Vagina (tissue), 2 donors: ENCODE measurements around the gene OR2H1. TPM values are rescaled to one million over a fixed set of nuclear protein-coding genes. Genes with fewer than 3 reads are reported as not detected.
"Not testable (repeated sequence)": the region's sequence is repeated elsewhere in the genome, so short reads cannot be mapped to it uniquely, and the experiment has no call there.

Experiments used
- DNase-seq, 2 donors: peaks; one replicate each; pipeline ENCODE4 v3.0.0-alpha.2; 2017; ENCODE audit errors: extremely low spot score in 2 of 2
- H3K27ac ChIP-seq: fragments of 200-600 bp; sonication (generic); one replicate; pipeline ENCODE4 v1.5.1; 2019
- H3K27me3 ChIP-seq: fragments of 200-600 bp; sonication (generic); one replicate; pipeline ENCODE4 v1.5.1; 2019
- H3K36me3 ChIP-seq, 2 donors: fragments of 200-600 bp; sonication (generic); one replicate each; pipeline ENCODE4 v1.5.1; 2017 to 2019
- H3K4me1 ChIP-seq: fragments of 200-600 bp; sonication (generic); one replicate; pipeline ENCODE4 v1.5.1; 2019
- H3K4me3 ChIP-seq, 2 donors: fragments of 200-600 bp; sonication (generic); 1 replicate in 1 of 2; 2 replicates in 1 of 2; pipeline ENCODE4 v1.5.1; 2016 to 2019
- H3K9me3 ChIP-seq: fragments of 200-600 bp; sonication (generic); one replicate; pipeline ENCODE4 v1.5.1; 2019
- POLR2A ChIP-seq, 2 donors: fragments of 450-650 bp; IDR thresholded peaks; one replicate each; pipeline ENCODE4 v1.6.1; 2017; ENCODE audit warnings: antibody characterized with exemption in 2 of 2, mild to moderate bottlenecking in 2 of 2, moderate library complexity in 2 of 2
- POLR2AphosphoS5 ChIP-seq, 2 donors: sonication (generic); formaldehyde crosslinking; IDR thresholded peaks; one replicate each; pipeline ENCODE4 v1.9.0; 2017; ENCODE audit warnings: antibody characterized with exemption in 2 of 2, mild to moderate bottlenecking in 2 of 2, low read depth in 1 of 2; ENCODE audit not compliant: insufficient read depth in 1 of 2
- intact Hi-C: fragments of 100-400 bp; cut with DNase I; formaldehyde crosslinking; loops from one replicate; pipeline ENCODE4 v1.15.1; 2023
- total RNA-seq: library from RNA; depleted of rRNA; stranded (reverse); fragments of >200 nt; gene quantifications from one replicate; pipeline ENCODE4 v1.2.3, GENCODE V29; 2016
- TF ChIP-seq, protein P1 (sequence below), 3 experiments: fragments of 450-650 bp in 2 of 3; fragments of 200-600 bp in 1 of 3; sonication (generic) in 1 of 3; IDR thresholded peaks; one replicate each; pipeline ENCODE4 v1.5.1; 2017 to 2019; ENCODE audit warnings: antibody characterized with exemption in 3 of 3, mild to moderate bottlenecking in 2 of 3, moderate library complexity in 2 of 3

OR2H1 gene
- total RNA-seq, 1 donor from 2014 or later = not detected

DNA sequence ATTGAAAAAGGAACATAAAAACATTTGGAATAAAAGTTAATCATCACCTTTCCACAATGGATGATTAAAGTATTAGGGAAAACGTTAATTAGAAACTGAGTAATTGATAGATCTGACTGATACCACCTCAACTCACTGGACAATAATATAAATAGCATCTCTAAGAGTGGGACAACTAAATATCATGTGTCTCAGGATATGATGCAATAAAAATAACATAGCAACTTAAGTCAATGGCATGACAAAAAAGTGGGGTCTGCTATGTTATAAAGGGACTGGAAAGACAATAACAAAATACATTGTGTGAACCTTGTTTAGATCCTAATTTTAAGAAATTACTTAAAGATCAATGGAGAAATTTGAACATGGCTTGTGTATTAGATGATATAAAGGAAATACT lies 31.9 kb upstream of the OR2H1 start:
- no peaks in the 10 kb centered on the region for H3K4me1 ChIP-seq
- TF ChIP-seq POLR2AphosphoS5 (IDR thresholded peaks at IDR 0.05; ENCODE audit: insufficient read depth in 1 of 2, low read depth in 1 of 2) (no peak), POLR2A (IDR thresholded peaks at IDR 0.05) (no peak)
- TF ChIP-seq, protein P1, sequence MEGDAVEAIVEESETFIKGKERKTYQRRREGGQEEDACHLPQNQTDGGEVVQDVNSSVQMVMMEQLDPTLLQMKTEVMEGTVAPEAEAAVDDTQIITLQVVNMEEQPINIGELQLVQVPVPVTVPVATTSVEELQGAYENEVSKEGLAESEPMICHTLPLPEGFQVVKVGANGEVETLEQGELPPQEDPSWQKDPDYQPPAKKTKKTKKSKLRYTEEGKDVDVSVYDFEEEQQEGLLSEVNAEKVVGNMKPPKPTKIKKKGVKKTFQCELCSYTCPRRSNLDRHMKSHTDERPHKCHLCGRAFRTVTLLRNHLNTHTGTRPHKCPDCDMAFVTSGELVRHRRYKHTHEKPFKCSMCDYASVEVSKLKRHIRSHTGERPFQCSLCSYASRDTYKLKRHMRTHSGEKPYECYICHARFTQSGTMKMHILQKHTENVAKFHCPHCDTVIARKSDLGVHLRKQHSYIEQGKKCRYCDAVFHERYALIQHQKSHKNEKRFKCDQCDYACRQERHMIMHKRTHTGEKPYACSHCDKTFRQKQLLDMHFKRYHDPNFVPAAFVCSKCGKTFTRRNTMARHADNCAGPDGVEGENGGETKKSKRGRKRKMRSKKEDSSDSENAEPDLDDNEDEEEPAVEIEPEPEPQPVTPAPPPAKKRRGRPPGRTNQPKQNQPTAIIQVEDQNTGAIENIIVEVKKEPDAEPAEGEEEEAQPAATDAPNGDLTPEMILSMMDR (IDR thresholded peaks at IDR 0.05) = no peak
- no peak for DNase-seq

DNA sequence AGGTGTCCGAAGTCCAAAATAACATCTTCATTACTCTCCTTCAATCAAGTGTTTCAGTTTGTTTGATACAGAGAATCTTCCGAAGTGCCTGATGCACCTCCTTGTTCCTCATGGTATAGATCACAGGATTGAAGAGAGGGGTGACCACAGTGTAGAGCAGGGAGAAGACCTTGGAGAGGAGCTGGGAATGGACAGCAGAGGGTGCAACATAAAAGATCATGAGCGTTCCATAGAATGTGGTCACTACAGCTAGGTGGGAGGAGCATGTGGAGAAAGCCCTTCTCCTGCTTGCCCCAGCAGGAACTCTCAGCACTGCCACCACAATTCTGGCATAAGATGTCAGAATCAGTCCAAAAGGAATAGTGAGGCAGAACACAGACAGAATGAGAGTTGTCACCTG lies 30.3 kb upstream of the OR2H1 start:
- TF ChIP-seq, protein P1 (IDR thresholded peaks at IDR 0.05) = no peak
- TF ChIP-seq POLR2A (IDR thresholded peaks at IDR 0.05) = no peak
- no peak for TF ChIP-seq POLR2AphosphoS5 (IDR thresholded peaks at IDR 0.05; ENCODE audit: insufficient read depth in 1 of 2, low read depth in 1 of 2)
- Histone ChIP-seq H3K36me3 (no peaks in the 10 kb centered on the region), H3K4me1 (no peaks in the 10 kb centered on the region), H3K9me3 (no peaks in the 10 kb centered on the region), H3K27me3 (no peaks in the 10 kb centered on the region), H3K4me3 (no peak overlapping the region), H3K27ac (no peak overlapping the region)
- intact Hi-C loops = no loop called here
- DNase-seq = no peak

More for the DNA sequence above, 31.9 kb upstream of the OR2H1 start:
- Histone ChIP-seq H3K9me3 (no peaks in the 10 kb centered on the region), H3K27ac (no peak overlapping the region), H3K4me3 (no peak overlapping the region), H3K27me3 (no peaks in the 10 kb centered on the region), H3K36me3 (no peaks in the 10 kb centered on the region)
- intact Hi-C loops = no loop called here

DNA sequence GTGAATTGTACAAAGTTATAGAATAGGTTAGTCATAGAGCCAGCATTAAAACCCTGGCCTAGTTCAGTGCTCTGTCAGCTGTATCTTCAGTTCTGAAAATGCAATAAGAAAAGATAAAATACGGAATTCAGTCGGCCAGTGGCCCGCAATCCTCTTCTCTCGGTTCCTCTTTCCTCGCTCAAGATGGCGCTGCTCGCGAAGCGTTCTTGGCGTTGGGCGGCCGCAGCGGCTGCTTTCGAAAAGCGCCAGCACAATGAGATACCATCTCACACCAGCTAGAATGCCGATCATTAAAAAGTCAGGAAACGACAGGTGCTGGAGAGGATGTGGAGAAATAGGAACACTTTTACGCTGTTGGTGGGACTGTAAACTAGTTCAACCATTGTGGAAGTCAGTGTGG lies 20.2 kb upstream of the OR2H1 start:
- DNase-seq, intact Hi-C loops, H3K4me3 ChIP-seq, H3K9me3 ChIP-seq, H3K27ac ChIP-seq, H3K27me3 ChIP-seq, H3K4me1 ChIP-seq, H3K36me3 ChIP-seq: not testable (repeated sequence)

DNA sequence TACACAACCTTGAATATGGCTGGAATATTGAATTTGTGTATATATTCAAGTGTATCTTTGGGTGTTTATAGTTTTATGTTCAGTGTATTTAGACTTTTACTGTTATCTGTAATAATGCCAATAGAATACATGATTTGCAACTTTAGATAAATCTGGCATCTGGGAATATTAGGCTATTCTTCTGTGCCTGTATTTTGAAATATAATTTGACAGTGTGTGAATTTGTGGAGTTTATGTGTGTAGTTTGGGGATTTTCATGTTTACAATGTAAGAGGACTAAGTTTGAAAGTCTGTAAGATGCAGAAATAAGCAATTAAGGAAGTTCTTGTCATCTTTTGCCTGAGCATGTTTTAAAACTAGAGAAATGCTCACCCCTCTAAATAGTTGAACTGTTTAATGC lies 17.9 kb upstream of the OR2H1 start, which contains the start of gene OR10C1:
Gene OR10C1 (plus strand): TSS at position 301 of the 400 bp plus-strand sequence. CDS start 710 bp downstream, outside the sequence.
- no peaks in the 10 kb centered on the region for H3K36me3 ChIP-seq
- no peak within 1 kb of the TSS for H3K27ac ChIP-seq
- H3K27me3 ChIP-seq = no peaks in the 10 kb centered on the region
- no peak for DNase-seq
- H3K9me3 ChIP-seq = no peaks in the 10 kb centered on the region
- TF ChIP-seq, protein P1 (IDR thresholded peaks at IDR 0.05) = no peak
- TF ChIP-seq POLR2A (IDR thresholded peaks at IDR 0.05) = no peak
- TF ChIP-seq POLR2AphosphoS5 (IDR thresholded peaks at IDR 0.05; ENCODE audit: insufficient read depth in 1 of 2, low read depth in 1 of 2) = no peak
- intact Hi-C loops = no loop called here
- H3K4me3 ChIP-seq = no peak within 1 kb of the TSS
- H3K4me1 ChIP-seq = no peaks in the 10 kb centered on the region

DNA sequence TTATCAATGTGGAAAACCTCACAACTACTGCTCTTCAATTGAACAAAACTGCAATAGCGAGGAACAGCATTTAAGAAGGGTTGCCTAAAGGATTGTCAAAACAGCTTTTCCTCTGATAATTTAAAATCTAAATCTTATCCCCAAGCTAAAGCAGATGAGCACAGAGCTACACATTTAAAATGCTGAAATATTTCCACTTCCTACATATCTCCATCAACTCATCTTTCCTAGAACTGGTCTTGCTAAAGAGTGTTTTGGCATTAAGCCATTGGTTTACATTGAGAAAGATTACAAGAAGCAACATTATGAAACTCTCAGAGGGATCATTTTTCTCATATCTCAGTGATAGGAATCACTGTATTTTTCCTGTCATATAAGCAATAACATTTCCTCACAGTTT lies 14.2 kb upstream of the OR2H1 start:
- Histone ChIP-seq H3K9me3 (no peaks in the 10 kb centered on the region), H3K27me3 (no peaks in the 10 kb centered on the region), H3K4me1 (no peaks in the 10 kb centered on the region), H3K4me3 (no peak overlapping the region), H3K27ac (no peak overlapping the region), H3K36me3 (no peaks in the 10 kb centered on the region)
- DNase-seq = no peak
- TF ChIP-seq, protein P1 (IDR thresholded peaks at IDR 0.05) = no peak
- intact Hi-C loops = no loop called here

DNA sequence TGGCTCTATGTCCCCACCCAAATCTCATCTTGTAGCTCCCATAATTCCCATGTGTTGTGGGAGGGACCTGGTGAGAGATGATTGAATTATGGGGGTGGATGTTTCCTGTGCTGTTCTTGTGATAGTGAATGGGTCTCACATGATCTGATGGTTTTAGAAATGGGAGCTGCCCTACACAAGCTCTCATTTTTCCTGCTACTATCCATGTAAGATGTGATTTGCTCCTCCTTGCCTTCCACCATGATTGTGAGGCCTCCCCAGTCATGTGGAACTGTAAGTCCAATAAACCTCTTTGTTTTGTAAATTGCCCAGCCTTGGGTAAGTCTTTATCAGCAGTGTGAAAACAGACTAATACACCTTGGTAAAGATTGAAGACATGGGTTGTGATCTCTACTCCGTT lies 12.9 kb upstream of the OR2H1 start:
- H3K4me3 ChIP-seq, H3K27ac ChIP-seq, DNase-seq, intact Hi-C loops, H3K36me3 ChIP-seq, H3K27me3 ChIP-seq, H3K4me1 ChIP-seq, H3K9me3 ChIP-seq: not testable (repeated sequence)
